HL-60 (cell line): ENCODE data around the gene CACUL1.

ENCODE experiments used
- CTCF ChIP-seq: IDR thresholded peaks from one replicate; pipeline ENCODE4 v1.5.1; 2011; ENCODE audit warnings: low read length, control low read depth, inconsistent platforms; ENCODE audit not compliant: insufficient read depth
- GABPA ChIP-seq: IDR thresholded peaks from 2 replicates; pipeline ENCODE4 v1.6.1; 2012; ENCODE audit warnings: low read depth
- POLR2AphosphoS5 ChIP-seq: IDR thresholded peaks from 2 replicates; pipeline ENCODE4 v1.6.1; 2012; ENCODE audit warnings: low read depth

GRCh38 chr10:118633786-118634185 lies 121.0 kb downstream of the CACUL1 start:
- TF ChIP-seq CTCF = no peak
- TF ChIP-seq POLR2AphosphoS5 = no peak
- no peak for TF ChIP-seq GABPA
